Measurements from ENCODE around the gene MAN2B2.
A peak's percentile ranks its signal among the peaks of the same experiment; 100 is the strongest.

Gene MAN2B2

DNA sequence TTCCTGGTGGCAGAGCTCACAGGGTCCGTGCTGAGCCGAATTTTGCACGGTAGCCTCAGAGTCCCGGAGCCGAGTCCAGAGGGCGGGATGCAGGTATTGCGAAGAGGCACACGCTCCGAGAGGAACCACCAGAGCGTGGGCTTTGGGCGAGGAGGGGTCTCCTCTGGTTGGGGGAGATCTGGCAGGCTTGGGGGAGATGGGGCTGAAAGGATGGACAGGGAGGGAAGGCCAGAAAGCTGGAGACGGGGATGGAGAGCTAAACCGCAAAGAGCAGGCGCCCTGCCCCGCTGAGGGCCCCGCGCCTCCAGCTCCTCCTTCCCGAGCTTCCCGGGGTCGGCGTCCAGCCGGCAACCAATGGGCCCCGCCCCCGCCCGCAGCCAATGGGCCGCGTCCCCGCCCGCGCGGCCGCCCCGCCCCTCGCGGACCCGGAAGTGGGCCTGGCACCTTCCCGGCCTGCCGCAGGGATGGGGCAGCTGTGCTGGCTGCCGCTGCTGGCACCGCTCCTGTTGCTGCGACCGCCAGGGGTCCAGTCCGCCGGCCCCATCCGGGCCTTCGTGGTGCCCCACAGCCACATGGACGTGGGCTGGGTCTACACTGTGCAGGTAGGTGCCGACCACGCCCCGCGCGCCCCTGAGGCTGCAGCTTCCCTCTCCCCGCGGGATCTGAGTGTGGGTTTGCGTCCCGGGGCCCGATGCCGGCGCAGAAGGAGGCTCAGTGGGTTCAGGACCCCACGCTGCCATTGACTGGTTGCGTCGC, at the start of gene MAN2B2:
Gene MAN2B2, plus strand, starts transcription at position 443 of the 756 bp plus-strand sequence. Its CDS starts 22 bp downstream, at position 465.
- peak; percentile 92 for DNase-seq

DNA sequence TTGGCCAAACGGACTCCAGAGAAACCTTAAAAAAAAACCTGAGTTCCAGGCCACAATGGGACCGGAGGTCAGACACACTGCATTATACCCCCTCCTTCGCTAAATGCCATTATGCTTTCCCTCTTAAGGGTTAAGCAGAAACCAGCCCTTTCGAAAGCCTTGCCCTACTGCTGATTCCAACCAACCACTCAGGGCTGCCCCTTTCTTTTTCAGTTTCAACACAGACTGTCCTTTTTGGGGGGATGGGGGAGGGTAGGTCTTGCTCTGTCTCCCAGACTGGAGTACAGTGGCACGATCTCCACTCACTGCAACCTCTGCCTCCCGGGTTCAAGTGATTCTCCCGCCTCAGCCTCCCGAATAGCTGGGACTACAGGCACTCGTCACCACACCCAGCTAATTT, 49.5 kb upstream of the MAN2B2 start:
- DNase-seq, result no peak

DNA sequence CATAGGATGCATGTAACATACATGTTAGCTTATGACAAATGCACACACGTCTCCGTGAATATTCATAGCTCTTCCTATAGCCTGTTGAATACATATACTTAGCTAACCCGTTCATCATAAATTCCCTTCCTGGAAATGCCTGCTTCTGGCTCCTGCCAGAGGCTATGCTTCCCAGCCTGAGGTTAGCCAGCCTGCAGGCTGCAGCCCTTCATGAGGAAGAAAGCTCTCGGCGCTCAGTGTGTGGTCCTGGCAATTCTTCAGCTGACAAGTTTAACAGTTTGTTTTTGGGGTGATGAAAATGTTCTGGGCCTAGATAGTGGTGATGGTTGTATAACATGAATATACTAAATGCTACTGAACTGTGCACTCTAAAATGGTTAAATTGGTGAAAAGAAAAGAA, 48.8 kb upstream of the MAN2B2 start:
- DNase-seq, result no peak

DNA sequence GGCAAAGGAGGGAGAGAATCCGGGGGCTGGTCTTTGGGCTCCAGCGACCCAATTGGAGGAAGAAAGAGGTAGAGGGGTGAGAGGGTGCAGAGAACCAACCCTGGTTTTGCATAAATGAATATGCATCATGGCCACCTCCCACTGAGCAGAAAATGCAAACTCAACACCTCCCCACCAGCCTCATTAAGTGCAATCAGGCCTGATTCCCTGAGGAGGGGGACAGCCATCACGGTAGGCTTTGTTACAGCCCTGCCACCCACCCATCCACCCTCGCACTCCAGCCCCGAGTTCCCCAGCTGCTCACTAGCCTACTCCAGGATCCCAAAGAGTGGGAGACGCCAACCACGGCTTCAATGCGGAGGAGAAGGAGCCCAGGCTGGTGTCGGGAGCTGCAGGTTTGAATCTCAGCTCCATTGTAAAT, 48.3 kb upstream of the MAN2B2 start:
- no peak for DNase-seq

DNA sequence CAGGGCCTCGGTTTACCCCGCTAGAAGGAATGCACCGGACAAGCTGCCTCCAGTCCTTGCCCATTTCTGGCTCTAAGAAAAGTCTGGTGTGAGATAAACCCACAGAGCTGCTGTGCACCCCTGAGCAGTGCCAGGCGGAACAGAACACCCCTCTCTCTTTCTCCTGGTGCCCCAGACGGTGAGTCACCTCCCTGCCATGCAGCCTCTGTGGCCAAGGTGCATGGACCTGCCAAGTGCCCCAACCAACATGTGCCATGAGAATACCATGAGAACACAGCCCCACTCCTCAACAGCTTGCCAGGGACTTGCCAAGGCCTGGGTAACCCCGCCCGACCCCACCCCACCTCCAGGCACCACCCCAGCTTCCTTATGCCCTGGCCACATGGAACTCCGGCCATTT, 47.7 kb upstream of the MAN2B2 start:
- DNase-seq, result no peak

DNA sequence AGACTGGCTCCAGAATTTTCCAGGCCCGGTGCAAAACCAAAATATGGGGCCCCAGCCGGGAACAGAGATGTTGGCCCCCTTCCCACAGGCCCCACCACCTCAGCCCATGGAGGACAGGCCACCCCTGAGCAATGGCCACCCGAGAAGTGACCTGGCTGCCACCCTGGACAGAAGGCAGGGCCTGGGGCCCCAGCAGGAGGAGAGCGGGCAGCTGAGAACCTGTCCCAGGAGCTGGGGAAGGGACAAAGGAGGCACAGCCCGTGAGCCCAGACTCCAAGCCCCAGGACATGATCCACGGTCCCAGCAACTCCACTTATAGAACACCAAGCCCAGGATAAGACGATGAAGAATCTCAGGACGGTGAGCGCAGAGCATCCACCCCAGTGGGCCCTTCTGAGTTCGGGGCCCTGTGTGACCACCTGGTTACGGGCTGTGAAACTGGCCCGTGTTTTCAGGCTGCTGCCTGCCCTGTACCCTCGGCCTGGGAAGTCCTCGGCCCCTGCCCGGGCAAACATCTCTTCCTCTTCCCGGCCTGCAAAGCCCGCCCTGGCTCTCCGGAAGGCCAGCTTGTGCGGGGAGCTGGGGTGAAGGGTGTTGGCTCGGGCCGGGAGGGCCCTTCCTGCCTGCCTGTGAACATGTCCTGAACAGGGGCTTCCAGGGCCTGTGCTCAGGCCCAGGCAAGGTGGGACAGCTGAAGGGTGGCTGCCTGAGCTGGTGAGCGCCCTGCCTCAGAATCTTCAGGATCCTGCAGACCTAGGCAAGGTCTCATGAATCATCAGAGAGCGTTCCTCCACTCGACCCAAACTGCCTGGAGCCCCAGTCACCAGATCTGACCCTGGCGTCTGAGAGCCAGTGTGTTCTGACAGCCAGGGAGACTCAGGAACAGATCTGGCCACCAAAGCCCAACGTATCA, 47.0 kb upstream of the MAN2B2 start:
- DNase-seq, result no peak

DNA sequence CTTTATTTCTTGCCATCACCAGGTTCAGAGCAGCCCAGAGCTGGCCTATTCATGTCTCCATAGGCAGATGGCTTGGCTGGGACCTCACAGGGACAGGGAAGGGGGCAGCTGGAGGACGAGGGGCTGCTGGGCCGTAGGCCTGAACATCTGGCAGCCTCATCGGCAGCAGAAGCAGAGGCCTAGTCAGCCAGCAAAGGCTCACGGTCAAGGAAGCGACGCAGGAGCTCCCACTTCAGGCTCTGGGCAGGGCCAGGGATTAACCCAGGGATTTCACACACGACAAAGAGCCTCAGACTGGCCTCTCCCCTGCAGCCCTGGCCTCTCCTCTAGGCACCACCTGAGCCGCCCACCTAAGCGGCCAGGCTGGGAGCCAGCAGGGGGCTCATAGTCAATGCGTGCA, 46.0 kb upstream of the MAN2B2 start:
- no peak for DNase-seq

DNA sequence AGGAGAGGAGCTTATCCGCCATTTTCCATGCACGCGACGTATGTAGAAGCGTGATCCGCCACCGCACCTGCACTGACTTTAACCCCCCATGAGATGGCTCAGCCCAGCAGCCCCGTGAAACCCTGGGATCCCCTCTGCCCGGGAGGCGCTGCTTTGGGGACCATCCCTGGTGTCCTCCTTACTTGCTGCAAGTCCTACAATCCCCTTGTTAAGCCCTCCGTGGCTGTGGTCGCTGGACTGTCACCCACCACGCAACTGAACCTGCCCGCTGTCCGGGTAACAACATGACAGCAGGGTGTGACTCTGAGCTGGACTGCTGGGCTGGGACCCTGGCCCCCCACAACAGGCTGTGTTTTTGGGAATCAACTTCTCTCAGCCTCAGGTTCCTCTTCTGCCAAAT, 44.7 kb upstream of the MAN2B2 start:
- no peak for DNase-seq

DNA sequence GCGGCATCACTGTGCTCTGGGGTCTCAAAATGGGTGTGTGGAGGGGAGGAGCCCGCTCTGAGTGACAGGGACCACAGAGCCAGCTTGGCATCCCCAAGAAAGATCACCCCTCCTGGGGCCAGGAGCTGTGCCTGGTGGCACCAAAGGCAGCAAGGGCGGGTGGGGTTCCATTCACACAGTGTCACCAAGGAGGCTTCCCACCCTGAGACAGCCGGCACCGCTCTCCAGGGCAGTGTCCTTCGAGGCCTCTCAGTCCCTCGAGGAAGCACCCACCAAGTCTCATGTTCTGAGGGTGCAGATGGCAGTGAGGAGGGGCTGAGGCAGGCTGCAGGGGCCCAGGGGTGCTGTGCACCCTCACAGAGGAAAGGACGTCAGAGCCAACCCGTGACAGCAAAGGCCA, 44.0 kb upstream of the MAN2B2 start:
- no peak for DNase-seq

DNA sequence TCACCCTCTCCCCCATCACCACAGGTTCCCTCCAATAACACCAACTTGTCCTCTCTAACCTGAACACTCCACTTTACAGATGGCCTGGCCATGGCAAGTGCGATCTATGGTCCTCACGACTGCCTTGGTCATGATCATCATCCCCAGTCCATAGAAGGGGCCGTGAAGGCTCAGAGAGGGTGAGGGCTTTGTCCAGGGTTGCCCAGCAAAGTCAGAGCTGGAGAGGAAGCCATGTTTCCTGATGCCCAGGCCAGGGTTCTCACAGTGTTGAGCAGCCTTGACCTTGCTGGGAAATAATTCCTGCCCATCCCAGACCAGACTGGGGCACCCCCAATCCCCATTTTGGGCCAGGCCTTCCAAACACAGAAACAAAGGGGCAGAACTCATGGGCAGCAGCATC, 42.9 kb upstream of the MAN2B2 start:
- DNase-seq, result no peak

DNA sequence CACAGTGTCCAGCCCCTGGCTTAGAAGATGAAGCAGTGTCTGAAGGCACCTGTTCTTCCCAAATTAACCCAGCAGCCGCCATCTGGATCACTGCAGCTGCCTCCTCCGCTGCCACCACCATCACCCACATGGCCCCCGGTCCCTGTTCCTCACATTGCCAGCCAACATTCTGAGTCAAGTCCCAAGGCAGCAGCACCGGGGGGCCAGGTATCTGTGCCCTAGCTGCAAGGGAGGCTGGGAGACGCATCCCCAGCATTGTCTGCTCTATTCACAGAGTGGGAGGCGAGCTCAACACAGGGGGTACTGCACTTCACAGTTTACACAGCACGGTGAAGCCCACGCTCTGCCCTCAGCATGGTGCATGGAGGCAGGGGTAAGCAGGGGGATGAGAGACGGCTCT, 42.3 kb upstream of the MAN2B2 start:
- no peak for DNase-seq

DNA sequence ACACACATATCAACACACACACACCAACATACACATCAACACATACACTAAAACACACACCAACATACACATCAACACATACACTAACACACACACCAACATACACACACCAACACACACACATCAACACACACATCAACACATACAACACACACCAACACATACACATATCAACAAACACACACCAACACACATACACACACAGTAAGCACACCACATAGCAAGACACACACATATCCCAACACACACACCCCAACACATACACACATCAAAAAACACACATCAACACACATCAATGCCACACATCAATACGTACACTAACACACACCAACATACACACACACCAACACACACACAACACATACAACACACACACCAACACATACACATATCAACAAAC, 40.9 kb upstream of the MAN2B2 start:
- DNase-seq, result no peak

DNA sequence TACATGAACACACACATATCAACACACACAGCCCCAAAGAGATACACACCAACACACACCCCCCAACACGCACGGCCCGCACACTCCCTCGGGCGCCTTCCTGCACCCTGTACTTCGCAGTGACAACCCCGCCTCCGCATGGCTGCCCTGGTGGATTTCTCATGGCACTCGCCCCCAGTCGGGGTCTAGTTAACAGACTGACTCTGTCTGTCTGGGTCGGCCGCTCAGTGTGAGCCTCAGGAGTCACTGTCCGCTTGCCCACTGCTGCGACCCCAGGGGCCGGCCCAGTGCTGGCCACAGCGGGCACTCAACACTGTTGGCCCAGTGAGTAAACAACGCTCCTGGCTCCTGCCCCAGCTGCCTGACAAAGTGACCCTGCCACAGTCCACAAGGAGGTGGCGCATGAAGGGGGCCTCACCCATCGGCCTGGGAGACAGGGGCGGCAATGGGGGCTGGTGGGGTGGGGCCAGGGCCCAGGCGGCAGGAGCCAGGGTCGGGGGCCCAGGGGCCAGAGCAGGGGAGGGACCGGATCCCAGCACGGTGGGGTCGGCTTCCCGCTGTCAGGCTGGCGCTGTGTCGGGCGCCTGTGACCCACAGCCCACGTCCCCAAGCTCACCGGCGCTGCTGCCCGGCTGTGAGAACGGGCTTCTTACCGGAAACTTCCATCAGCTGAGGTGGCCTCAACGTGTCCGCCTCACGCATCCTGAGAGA, 40.2 kb upstream of the MAN2B2 start:
- DNase-seq, result no peak

DNA sequence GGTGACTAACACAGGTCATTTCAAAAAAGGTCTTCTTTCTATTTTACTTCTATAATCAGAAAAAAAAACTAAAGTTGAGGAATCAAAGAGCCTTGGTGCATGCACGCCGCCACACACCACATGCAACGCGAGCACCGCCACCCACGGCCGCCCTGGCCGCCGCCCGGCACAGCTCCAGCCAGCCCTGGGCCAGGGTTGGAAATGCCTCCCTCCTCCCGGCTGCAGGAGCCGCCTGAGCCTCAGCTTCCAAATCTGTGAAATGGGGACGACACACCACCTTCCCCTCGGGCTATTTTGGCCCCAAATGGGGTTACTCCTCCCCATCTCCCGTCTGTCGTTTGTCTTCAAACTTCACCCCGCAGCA, 39.7 kb upstream of the MAN2B2 start:
- DNase-seq, result no peak

DNA sequence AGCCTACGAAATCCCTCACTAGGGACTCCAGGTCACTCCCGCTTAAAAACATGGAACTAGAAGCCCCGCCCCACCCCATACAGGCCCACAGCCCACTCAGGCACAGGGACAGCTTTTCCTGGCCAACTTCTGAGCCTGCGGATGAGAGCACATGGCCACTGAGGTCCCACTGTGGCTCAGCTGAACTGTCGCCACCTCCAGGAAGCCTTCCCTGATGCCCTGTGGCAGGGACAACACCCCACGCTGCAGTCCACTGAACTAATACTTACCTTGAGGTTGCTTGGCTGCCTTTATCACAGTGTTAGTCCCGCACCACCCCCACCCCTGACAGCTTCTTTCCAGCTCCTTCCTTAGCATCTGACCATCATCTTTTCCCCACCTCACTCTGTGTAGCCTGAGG, 39.3 kb upstream of the MAN2B2 start:
- DNase-seq, result no peak

DNA sequence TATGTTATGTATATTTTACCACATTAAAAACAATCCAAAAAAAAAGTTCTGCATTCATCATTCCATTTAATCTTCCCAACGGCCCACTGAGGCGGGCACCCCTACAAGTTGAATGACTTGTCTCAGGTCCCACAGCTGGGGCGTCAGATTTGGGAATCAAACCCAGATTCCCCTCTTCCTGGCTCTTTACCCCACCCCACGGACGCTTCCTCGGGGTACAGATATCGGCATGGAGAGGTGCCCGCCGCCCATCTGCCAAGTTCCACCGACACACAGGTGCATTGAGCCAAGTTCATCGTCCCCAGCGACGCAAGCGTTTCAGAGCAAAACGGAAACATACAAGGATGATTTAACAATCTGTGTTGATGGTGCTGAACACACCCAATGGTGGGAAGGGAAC, 36.9 kb upstream of the MAN2B2 start:
- DNase-seq, result no peak

DNA sequence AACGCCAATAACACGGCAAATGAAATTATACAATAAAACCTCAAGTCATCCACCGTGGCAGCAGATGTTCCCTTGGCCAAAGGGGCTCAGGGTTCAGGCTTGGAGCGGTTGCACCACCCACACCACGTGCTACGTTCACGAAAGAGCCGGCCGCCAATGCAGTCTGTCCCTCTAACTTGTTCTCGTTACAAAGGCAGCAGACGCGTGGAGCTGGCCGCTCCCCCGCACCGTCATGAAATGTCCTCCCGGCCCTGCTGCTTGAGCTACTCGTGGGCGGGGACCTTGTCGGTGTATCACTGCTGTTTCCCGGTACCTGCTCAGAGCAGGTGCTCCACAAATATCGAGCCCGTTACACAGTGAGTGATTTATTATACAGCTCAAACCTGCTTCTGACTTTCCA, 36.4 kb upstream of the MAN2B2 start:
- DNase-seq, result no peak

DNA sequence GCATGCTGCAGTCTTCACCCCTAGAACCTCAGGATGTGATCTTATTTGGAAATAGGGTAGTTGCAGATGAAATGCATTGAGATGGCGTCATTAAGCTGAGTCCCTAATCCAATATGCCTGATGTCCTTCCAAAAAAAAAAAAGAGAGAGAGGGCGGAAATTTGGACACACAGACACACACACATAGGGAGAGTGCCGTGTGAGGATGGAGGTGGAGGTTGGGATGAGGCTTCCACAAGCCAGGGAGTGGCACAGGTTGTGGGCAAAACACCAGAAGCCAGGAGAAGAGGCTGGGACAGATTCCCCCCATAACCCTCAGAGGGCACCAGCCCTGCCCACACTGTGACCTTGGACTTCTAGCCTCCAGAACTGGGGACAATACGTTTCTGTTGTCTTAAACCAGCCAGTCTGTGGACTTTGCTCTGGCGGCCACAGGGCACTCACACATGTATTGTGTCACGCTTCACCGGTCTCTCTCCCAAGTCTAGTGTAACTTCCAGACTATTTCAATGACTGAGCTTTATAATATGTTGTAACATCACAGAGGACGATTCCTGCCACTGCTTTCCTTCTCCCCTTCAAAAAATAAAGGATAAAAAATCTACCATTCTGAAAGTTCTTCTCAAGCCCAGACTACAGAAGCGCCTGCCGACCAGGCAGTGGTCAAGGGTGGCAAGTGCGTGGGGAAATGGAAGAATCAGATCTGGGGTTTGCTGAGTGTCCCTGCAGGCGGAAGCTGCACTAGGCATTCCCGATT, 35.8 kb upstream of the MAN2B2 start:
- DNase-seq, result no peak

DNA sequence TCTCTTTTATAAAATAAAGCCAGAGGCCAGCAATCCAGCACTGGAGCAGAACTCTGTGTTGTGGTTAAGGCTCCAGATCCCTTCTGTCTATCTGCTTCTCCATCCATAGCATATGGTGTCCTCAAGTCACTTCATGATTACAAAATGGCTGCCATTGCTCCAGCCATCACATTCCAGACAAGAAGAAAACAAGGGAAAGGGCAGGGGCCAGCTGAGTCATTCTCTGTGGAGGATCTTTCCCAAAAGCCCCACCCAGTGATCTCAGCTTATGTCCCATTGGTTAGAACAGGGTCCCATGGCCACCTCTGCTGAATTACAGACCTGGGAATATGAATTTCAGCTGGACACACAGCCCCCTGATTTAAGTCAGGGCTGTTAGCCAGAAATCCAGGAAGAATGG, 34.1 kb upstream of the MAN2B2 start:
- no peak for DNase-seq

DNA sequence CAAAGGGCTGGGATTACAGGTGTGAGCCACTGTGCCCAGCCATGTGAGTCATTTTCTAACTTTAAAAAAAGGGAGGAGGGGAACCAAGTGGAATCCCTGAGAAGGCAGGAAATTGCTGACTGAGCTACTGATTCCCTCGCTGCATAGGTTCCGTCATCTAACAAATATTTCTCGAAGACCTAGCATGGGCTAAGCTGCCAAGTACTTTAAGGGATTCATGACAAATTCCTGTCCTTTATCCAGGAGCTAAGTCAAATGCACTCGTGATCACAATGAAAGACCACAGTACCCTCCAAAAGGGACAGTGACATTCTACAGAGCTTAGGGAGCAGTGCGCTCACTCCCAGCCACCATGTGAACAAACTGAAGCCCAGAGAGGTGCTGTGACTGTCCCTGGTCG, 33.2 kb upstream of the MAN2B2 start:
- DNase-seq, result no peak

DNA sequence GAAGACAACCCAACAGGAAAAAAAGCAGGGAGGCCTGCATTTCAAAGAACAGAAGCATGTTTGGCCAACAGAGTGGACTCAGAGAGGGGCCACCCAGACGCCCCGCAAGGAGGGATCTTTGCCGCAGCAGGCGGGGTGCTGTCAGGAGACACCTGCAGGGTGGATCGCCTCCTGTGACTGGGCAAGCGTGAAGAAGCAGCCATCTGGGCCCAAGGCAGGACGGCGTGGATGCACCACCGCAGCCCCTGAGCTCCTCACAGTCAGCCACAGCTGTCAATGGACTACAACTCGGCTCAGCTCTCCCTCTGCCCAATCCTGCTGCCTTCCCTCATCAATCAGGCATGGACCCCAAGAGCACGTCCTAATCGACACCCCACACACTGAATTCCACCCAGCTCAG, 32.0 kb upstream of the MAN2B2 start:
- no peak for DNase-seq

DNA sequence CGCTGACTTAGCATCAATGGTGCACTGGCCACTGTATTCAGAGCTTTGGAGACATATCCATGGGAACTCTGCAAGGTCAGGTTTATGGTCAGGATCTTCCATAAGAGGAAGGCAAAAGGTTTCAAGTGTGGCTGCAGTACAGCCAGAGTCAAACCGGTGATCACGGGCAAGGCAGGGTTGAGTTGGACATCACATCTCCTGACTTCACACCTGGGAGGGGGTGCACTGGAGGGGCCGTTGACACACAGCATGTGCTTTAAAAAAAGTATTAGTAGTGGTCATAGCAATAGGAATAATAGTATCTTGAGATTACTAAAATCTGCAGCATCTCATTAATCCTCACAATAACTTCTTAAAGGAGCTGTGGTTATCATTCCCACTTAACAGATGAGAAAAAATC, 28.9 kb upstream of the MAN2B2 start:
- DNase-seq, result no peak
